ENCODE data around the gene CDYL2.

The CDYL2 gene

DNA sequence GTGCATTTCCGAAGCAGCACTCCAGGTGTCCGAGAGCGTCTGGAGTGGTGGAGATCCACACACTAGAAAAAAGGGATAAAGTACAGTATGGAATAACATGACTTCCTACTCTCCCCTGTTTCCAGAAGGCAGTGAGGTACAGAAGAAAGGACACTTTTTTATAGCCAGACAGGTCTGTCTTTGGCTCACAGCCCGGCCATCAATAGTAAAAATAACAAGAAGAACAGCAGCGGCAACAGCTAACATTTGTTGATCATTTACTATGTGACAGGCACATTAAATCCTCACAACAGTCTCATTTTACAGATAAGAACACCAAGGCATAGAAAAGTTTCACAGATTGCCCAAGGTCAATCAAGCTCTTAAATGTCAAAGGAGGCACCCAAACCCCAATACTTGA lies 247.4 kb downstream of the CDYL2 start:
- no peak overlapping the region for H4K91ac ChIP-seq (ENCODE audit: low read depth, low read length, poor library complexity)
- H2AK5ac ChIP-seq (ENCODE audit: low read depth, low read length), result no peak overlapping the region

GRCh38 chr16:80556481-80556880 lies 247.9 kb downstream of the CDYL2 start:
- Histone ChIP-seq H3K79me1 (ENCODE audit: low read depth, low read length) (no peaks in the 10 kb centered on the region), H3K9me3 (replicated peaks in 1 of 2; ENCODE audit: control insufficient read depth in 2 of 2, insufficient read depth in 1 of 2, low read depth in 1 of 2, low read length in 2 of 2) (no peaks in the 10 kb centered on the region), H3K4ac (ENCODE audit: low read length) (no peak overlapping the region), H3K18ac (ENCODE audit: low read length) (no peak overlapping the region), H2BK120ac (ENCODE audit: low read depth, low read length) (no peak overlapping the region), H3K23ac (ENCODE audit: low read depth, low read length, poor library complexity) (no peak overlapping the region), H4K91ac (ENCODE audit: low read depth, low read length, poor library complexity) (no peak overlapping the region), H3K4me2 (ENCODE audit: insufficient read depth, low read length, poor library complexity, severe bottlenecking) (no peak overlapping the region), H3K36me3 (replicated peaks in 1 of 2; ENCODE audit: control insufficient read depth in 2 of 2, insufficient read depth in 2 of 2, low read length in 2 of 2) (no peaks in the 10 kb centered on the region), H2BK12ac (ENCODE audit: low read length) (no peak overlapping the region), H3K27me3 (ENCODE audit: control insufficient read depth in 3 of 3, insufficient read depth in 3 of 3, low read depth in 1 of 3, low read length in 3 of 3) (no peaks in the 10 kb centered on the region), H2BK15ac (ENCODE audit: low read length) (no peak overlapping the region), H4K8ac (ENCODE audit: low read depth, low read length) (no peak overlapping the region), H3K4me3 (ENCODE audit: low read length in 2 of 2) (no peak overlapping the region), H2BK5ac (ENCODE audit: low read length) (no peak overlapping the region), H3K9ac (ENCODE audit: low read depth, low read length, poor library complexity) (no peak overlapping the region), H3K14ac (ENCODE audit: low read length) (no peak overlapping the region), H2AFZ (ENCODE audit: low read length) (no peak overlapping the region), H3K27ac (replicated peaks; ENCODE audit: low read length) (no peak overlapping the region), H3K4me1 (ENCODE audit: control insufficient read depth in 2 of 2, insufficient read depth in 1 of 2, low read depth in 1 of 2, low read length in 2 of 2) (no peaks in the 10 kb centered on the region), H2AK5ac (ENCODE audit: low read depth, low read length) (no peak overlapping the region)
- DNase-seq (ENCODE audit: low spot score), result no peak
- WGBS, 2 donors (ENCODE audit: extremely low coverage in 2 of 2, insufficient read length in 2 of 2, insufficient replicate concordance in 1 of 2), result no CpG with 5 or more reads among the region's 3 CpGs

More for the DNA sequence above, 247.4 kb downstream of the CDYL2 start:
- H3K27me3 ChIP-seq (ENCODE audit: control insufficient read depth in 3 of 3, insufficient read depth in 3 of 3, low read depth in 1 of 3, low read length in 3 of 3), result no peaks in the 10 kb centered on the region
- H2BK15ac ChIP-seq (ENCODE audit: low read length), result no peak overlapping the region
- no peaks in the 10 kb centered on the region for H3K36me3 ChIP-seq (replicated peaks in 1 of 2; ENCODE audit: control insufficient read depth in 2 of 2, insufficient read depth in 2 of 2, low read length in 2 of 2)
- no CpG with 5 or more reads among the region's 5 CpGs for WGBS, 2 donors (ENCODE audit: extremely low coverage in 2 of 2, insufficient read length in 2 of 2, insufficient replicate concordance in 1 of 2)
- no peaks in the 10 kb centered on the region for H3K79me1 ChIP-seq (ENCODE audit: low read depth, low read length)
- no peak overlapping the region for H3K18ac ChIP-seq (ENCODE audit: low read length)
- H3K4me2 ChIP-seq (ENCODE audit: insufficient read depth, low read length, poor library complexity, severe bottlenecking), result no peak overlapping the region
- no peak overlapping the region for H3K4ac ChIP-seq (ENCODE audit: low read length)
- H2BK12ac ChIP-seq (ENCODE audit: low read length), result no peak overlapping the region
- no peak overlapping the region for H3K4me3 ChIP-seq (ENCODE audit: low read length in 2 of 2)
- no peak overlapping the region for H3K14ac ChIP-seq (ENCODE audit: low read length)
- H3K9ac ChIP-seq (ENCODE audit: low read depth, low read length, poor library complexity), result no peak overlapping the region
- DNase-seq (ENCODE audit: low spot score), result no peak
- no peak overlapping the region for H2BK5ac ChIP-seq (ENCODE audit: low read length)
- no peak overlapping the region for H3K27ac ChIP-seq (replicated peaks; ENCODE audit: low read length)
- no peak overlapping the region for H4K8ac ChIP-seq (ENCODE audit: low read depth, low read length)
- no peaks in the 10 kb centered on the region for H3K9me3 ChIP-seq (replicated peaks in 1 of 2; ENCODE audit: control insufficient read depth in 2 of 2, insufficient read depth in 1 of 2, low read depth in 1 of 2, low read length in 2 of 2)
- no peak overlapping the region for H3K23ac ChIP-seq (ENCODE audit: low read depth, low read length, poor library complexity)
- no peak overlapping the region for H2AFZ ChIP-seq (ENCODE audit: low read length)
- no peak overlapping the region for H2BK120ac ChIP-seq (ENCODE audit: low read depth, low read length)
- H3K4me1 ChIP-seq (ENCODE audit: control insufficient read depth in 2 of 2, insufficient read depth in 1 of 2, low read depth in 1 of 2, low read length in 2 of 2), result no peaks in the 10 kb centered on the region

GRCh38 chr16:80554033-80554432 lies 250.4 kb downstream of the CDYL2 start:
- no peak for DNase-seq (ENCODE audit: low spot score)
- no CpG with 5 or more reads among the region's 2 CpGs for WGBS, 2 donors (ENCODE audit: extremely low coverage in 2 of 2, insufficient read length in 2 of 2, insufficient replicate concordance in 1 of 2)
- no peak overlapping the region for H3K23ac ChIP-seq (ENCODE audit: low read depth, low read length, poor library complexity)

DNA sequence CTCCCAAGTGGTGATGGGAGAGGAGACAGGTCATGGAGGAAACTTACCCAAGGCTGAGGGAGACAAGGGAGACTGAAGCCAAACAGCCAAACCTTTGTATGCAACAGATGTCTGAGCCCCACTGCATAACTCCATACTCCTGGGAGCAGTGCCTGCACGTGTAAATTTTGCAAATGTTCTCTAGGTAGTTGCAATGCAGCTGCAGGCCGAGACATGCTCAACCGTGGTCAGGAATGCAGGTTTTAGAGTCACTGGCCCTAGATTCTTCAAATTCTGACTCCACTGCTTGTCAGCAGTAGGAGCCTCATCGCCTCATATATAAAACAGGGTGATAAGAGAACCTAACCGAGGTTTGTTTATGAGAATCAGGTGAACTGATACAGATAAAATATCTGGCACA lies 252.1 kb downstream of the CDYL2 start:
- no peaks in the 10 kb centered on the region for H3K4me1 ChIP-seq (ENCODE audit: control insufficient read depth in 2 of 2, insufficient read depth in 1 of 2, low read depth in 1 of 2, low read length in 2 of 2)
- H3K79me1 ChIP-seq (ENCODE audit: low read depth, low read length), result no peaks in the 10 kb centered on the region
- H2BK15ac ChIP-seq (ENCODE audit: low read length), result no peak overlapping the region
- no peak overlapping the region for H3K18ac ChIP-seq (ENCODE audit: low read length)
- no peak overlapping the region for H3K4me2 ChIP-seq (ENCODE audit: insufficient read depth, low read length, poor library complexity, severe bottlenecking)
- H3K4me3 ChIP-seq (ENCODE audit: low read length in 2 of 2), result no peak overlapping the region
- H3K23ac ChIP-seq (ENCODE audit: low read depth, low read length, poor library complexity), result no peak overlapping the region
- DNase-seq (ENCODE audit: low spot score), result no peak
- no peak overlapping the region for H4K8ac ChIP-seq (ENCODE audit: low read depth, low read length)
- H3K14ac ChIP-seq (ENCODE audit: low read length), result no peak overlapping the region
- no CpG with 5 or more reads among the region's 5 CpGs for whole genome bisulfite sequencing, 2 donors (ENCODE audit: extremely low coverage in 2 of 2, insufficient read length in 2 of 2, insufficient replicate concordance in 1 of 2)
- no peaks in the 10 kb centered on the region for H3K36me3 ChIP-seq (replicated peaks in 1 of 2; ENCODE audit: control insufficient read depth in 2 of 2, insufficient read depth in 2 of 2, low read length in 2 of 2)
- H2AK5ac ChIP-seq (ENCODE audit: low read depth, low read length), result no peak overlapping the region
- no peak overlapping the region for H3K9ac ChIP-seq (ENCODE audit: low read depth, low read length, poor library complexity)
- no peak overlapping the region for H4K91ac ChIP-seq (ENCODE audit: low read depth, low read length, poor library complexity)
- H2BK120ac ChIP-seq (ENCODE audit: low read depth, low read length), result no peak overlapping the region
- no peak overlapping the region for H2BK5ac ChIP-seq (ENCODE audit: low read length)
- no peak overlapping the region for H3K4ac ChIP-seq (ENCODE audit: low read length)
- no peak overlapping the region for H2AFZ ChIP-seq (ENCODE audit: low read length)
- H3K9me3 ChIP-seq (replicated peaks in 1 of 2; ENCODE audit: control insufficient read depth in 2 of 2, insufficient read depth in 1 of 2, low read depth in 1 of 2, low read length in 2 of 2), result no peaks in the 10 kb centered on the region
- no peaks in the 10 kb centered on the region for H3K27me3 ChIP-seq (ENCODE audit: control insufficient read depth in 3 of 3, insufficient read depth in 3 of 3, low read depth in 1 of 3, low read length in 3 of 3)
- no peak overlapping the region for H2BK12ac ChIP-seq (ENCODE audit: low read length)
- no peak overlapping the region for H3K27ac ChIP-seq (replicated peaks; ENCODE audit: low read length)

More at GRCh38 chr16:80554033-80554432, 250.4 kb downstream of the CDYL2 start:
- no peak overlapping the region for H3K4ac ChIP-seq (ENCODE audit: low read length)
- H3K4me3 ChIP-seq (ENCODE audit: low read length in 2 of 2), result no peak overlapping the region
- H3K79me1 ChIP-seq (ENCODE audit: low read depth, low read length), result no peaks in the 10 kb centered on the region
- H3K9ac ChIP-seq (ENCODE audit: low read depth, low read length, poor library complexity), result no peak overlapping the region
- H2AK5ac ChIP-seq (ENCODE audit: low read depth, low read length), result no peak overlapping the region
- no peak overlapping the region for H3K4me2 ChIP-seq (ENCODE audit: insufficient read depth, low read length, poor library complexity, severe bottlenecking)
- no peak overlapping the region for H3K18ac ChIP-seq (ENCODE audit: low read length)
- H2BK15ac ChIP-seq (ENCODE audit: low read length), result no peak overlapping the region
- no peaks in the 10 kb centered on the region for H3K9me3 ChIP-seq (replicated peaks in 1 of 2; ENCODE audit: control insufficient read depth in 2 of 2, insufficient read depth in 1 of 2, low read depth in 1 of 2, low read length in 2 of 2)
- H3K14ac ChIP-seq (ENCODE audit: low read length), result no peak overlapping the region
- H3K36me3 ChIP-seq (replicated peaks in 1 of 2; ENCODE audit: control insufficient read depth in 2 of 2, insufficient read depth in 2 of 2, low read length in 2 of 2), result no peaks in the 10 kb centered on the region
- no peak overlapping the region for H2BK120ac ChIP-seq (ENCODE audit: low read depth, low read length)
- H3K27me3 ChIP-seq (ENCODE audit: control insufficient read depth in 3 of 3, insufficient read depth in 3 of 3, low read depth in 1 of 3, low read length in 3 of 3), result no peaks in the 10 kb centered on the region
- no peak overlapping the region for H2BK5ac ChIP-seq (ENCODE audit: low read length)
- H4K8ac ChIP-seq (ENCODE audit: low read depth, low read length), result no peak overlapping the region
- H3K4me1 ChIP-seq (ENCODE audit: control insufficient read depth in 2 of 2, insufficient read depth in 1 of 2, low read depth in 1 of 2, low read length in 2 of 2), result no peaks in the 10 kb centered on the region
- no peak overlapping the region for H3K27ac ChIP-seq (replicated peaks; ENCODE audit: low read length)
- H2BK12ac ChIP-seq (ENCODE audit: low read length), result no peak overlapping the region
- no peak overlapping the region for H2AFZ ChIP-seq (ENCODE audit: low read length)
- no peak overlapping the region for H4K91ac ChIP-seq (ENCODE audit: low read depth, low read length, poor library complexity)

All from neuronal stem cell (in vitro differentiated cells).